GM18498 (cell line): Measurements from ENCODE around the gene TTC39C.

Experiments
- ATAC-seq: cut with Tn5 transposase; IDR thresholded peaks from one replicate; pipeline ENCODE4 v1.9.1; 2021; ENCODE audit warnings: mild to moderate bottlenecking, moderate library complexity; ENCODE audit not compliant: unreplicated experiment

The TTC39C gene

DNA sequence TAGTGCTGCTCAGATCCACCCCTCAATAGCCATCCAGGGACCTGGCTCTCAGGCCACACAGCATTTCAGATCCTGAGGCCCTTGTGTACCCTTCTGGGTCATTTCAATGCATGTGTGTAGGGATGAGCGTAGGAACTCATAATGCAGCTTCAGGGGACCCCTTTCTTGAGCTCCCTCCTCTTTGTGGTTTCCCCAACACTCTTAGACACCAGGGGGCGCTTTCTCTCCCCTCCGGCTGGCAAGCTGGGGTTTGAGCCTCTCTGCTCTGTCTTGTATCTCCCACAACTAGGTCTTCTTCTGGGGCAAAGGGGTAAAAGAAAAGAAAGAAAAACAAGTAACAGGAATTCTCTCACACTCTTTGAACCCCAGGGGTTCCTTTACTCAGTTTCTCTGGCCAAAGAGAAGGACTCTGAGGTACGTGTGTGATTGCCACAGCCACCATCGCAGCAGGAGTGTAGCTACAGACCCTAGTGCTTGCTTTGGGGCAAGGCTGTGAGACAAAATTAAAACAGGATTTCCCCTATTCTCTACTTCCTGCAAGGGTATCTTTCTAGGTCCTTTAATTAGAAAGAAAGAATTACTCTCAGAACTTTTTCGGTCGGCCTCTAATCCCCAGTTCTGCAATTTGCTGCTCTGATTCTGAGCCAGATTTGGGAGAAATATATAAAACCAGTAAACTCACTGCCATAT is 162.3 kb downstream of the TTC39C start:
- ATAC-seq, result peak; percentile 88

GRCh38 chr18:24177499-24178133 is 163.1 kb downstream of the TTC39C start:
- ATAC-seq, result no peak

DNA sequence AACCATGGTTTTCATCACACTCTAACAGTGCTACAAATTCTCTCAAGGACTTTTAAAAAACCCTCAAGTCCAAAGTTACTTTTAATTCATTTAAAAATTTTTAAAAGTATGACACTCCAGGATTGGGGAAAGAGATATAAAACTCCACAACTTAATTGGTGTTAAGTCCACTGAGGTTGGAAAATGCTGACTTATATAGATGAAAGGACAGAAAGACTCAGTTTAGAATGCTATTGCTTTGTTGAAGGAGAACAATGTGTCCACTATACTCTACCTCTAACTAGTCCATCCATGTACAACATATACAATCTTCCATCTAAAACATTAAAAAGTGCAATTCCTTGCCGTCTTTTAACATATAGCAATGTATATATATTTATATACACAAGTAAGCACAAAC is 165.5 kb downstream of the TTC39C start:
- no peak for ATAC-seq

- no peak for ATAC-seq
Observed at GRCh38 chr18:24181806-24182205, 167.3 kb downstream of the TTC39C start.
